H1 (cell line): Measurements from ENCODE around the gene MARK3. TPM values are rescaled to one million over a fixed set of nuclear protein-coding genes. Genes with fewer than 3 reads are reported as not detected.

Experiments
- CTCF ChIA-PET: fragments of 300-600 bp; sonication (Branson Sonifier 250); formaldehyde crosslinking; loops from one replicate; lab custom pipeline; 2021; ENCODE audit not compliant: partially characterized antibody; lab: Charles Lee
- POLR2A ChIA-PET: fragments of 300-600 bp; sonication (Branson Sonifier 250); formaldehyde crosslinking; loops from one replicate; lab custom pipeline; 2021; ENCODE audit warnings: inconsistent platforms; ENCODE audit not compliant: partially characterized antibody; lab: Charles Lee
- DNase-seq, 2 experiments: peaks; one replicate each; pipeline versions ENCODE4 v3.0.0 to v3.0.0-alpha.2; 2010 to 2022; ENCODE audit warnings: low spot score in 2 of 2, low read depth in 1 of 2, mixed read lengths in 1 of 2
- FAIRE-seq: peaks from 2 replicates; lab custom pipeline; 2011; peaks lifted over from hg19 to GRCh38; lab: Jason Lieb, UNC
- H2AFZ ChIP-seq: 2 replicates; pipeline ENCODE4 v1.8.1; 2012; ENCODE audit warnings: low read length, inconsistent platforms
- H2AK5ac ChIP-seq: 2 replicates; pipeline ENCODE4 v1.6.1; 2013; ENCODE audit warnings: low read depth, low read length
- H2BK120ac ChIP-seq: replicated peaks from 2 replicates; pipeline ENCODE3; 2013; ENCODE audit warnings: low read depth, low read length, inconsistent platforms
- H2BK12ac ChIP-seq: 2 replicates; pipeline ENCODE4 v1.6.1; 2013; ENCODE audit warnings: low read depth, low read length
- H2BK15ac ChIP-seq: 2 replicates; pipeline ENCODE4 v1.6.1; 2013; ENCODE audit warnings: low read length
- H2BK20ac ChIP-seq: 2 replicates; pipeline ENCODE4 v1.6.1; 2013; ENCODE audit warnings: low read length
- H2BK5ac ChIP-seq: 2 replicates; pipeline ENCODE4 v1.6.1; 2013; ENCODE audit warnings: low read depth, low read length
- H3K14ac ChIP-seq: 2 replicates; pipeline ENCODE4 v1.6.1; 2013; ENCODE audit warnings: inconsistent platforms; ENCODE audit not compliant: insufficient read length
- H3K18ac ChIP-seq: 2 replicates; pipeline ENCODE4 v1.6.1; 2013; ENCODE audit warnings: low read length; ENCODE audit errors: extremely low read depth
- H3K23ac ChIP-seq: 2 replicates; pipeline ENCODE4 v1.6.1; 2013; ENCODE audit warnings: inconsistent platforms; ENCODE audit not compliant: insufficient read length
- H3K23me2 ChIP-seq: 2 replicates; pipeline ENCODE4 v1.6.1; 2013; ENCODE audit warnings: low read depth, low read length
- H3K27ac ChIP-seq: 2 replicates; pipeline ENCODE4 v1.6.1; 2011; ENCODE audit warnings: low read depth, low read length, inconsistent platforms
- H3K27me3 ChIP-seq, 4 experiments: replicated peaks in 1 of 4; 1 replicate in 1 of 4; 2 replicates in 3 of 4; pipeline versions ENCODE4 v1.6.1 to v1.8.1; 2011 to 2013; ENCODE audit warnings: low read length in 3 of 4, mild to moderate bottlenecking in 3 of 4, inconsistent platforms in 2 of 4, mixed read lengths in 2 of 4, moderate library complexity in 1 of 4; ENCODE audit not compliant: control insufficient read depth in 3 of 4, insufficient read depth in 3 of 4; ENCODE audit errors: extremely low read depth in 1 of 4
- H3K36me3 ChIP-seq, 4 experiments: 2 replicates each; pipeline versions ENCODE4 v1.6.1 to v1.8.1; 2011 to 2013; ENCODE audit warnings: mild to moderate bottlenecking in 4 of 4, low read length in 3 of 4, moderate library complexity in 2 of 4, control low read depth in 1 of 4, inconsistent platforms in 1 of 4; ENCODE audit not compliant: insufficient read depth in 4 of 4, control insufficient read depth in 2 of 4
- H3K4ac ChIP-seq: replicated peaks from 2 replicates; pipeline ENCODE3; 2013; ENCODE audit warnings: low read length, low read depth, mixed read lengths, inconsistent platforms; ENCODE audit not compliant: insufficient read length
- H3K4me1 ChIP-seq, 4 experiments: replicated peaks in 1 of 4; 1 replicate in 1 of 4; 2 replicates in 3 of 4; pipeline versions ENCODE4 v1.6.1 to v1.8.1; 2011 to 2013; ENCODE audit warnings: low read length in 3 of 4, inconsistent platforms in 2 of 4, mixed read lengths in 1 of 4; ENCODE audit not compliant: insufficient read depth in 4 of 4, control insufficient read depth in 3 of 4
- H3K4me2 ChIP-seq, 2 experiments: 2 replicates each; pipeline versions ENCODE4 v1.6.1 to v1.8.1; 2011 to 2013; ENCODE audit warnings: low read depth in 2 of 2, low read length in 2 of 2, control low read depth in 1 of 2, inconsistent platforms in 1 of 2, mild to moderate bottlenecking in 1 of 2; ENCODE audit not compliant: insufficient read depth in 1 of 2
- H3K4me3 ChIP-seq, 4 experiments: fragments of 200-600, 300-600 bp in 1 of 4; sonication (generic), shearing (Covaris generic), sonication (Bioruptor Twin) in 1 of 4; 2 replicates each; pipeline versions ENCODE4 v1.5.1 to v1.8.1; 2011 to 2016; ENCODE audit warnings: low read length in 4 of 4, low read depth in 3 of 4, control low read depth in 2 of 4, inconsistent platforms in 2 of 4, mild to moderate bottlenecking in 2 of 4, mixed read lengths in 1 of 4, moderate library complexity in 1 of 4; ENCODE audit not compliant: insufficient read depth in 2 of 4; ENCODE audit errors: extremely low read depth in 1 of 4
- H3K56ac ChIP-seq: replicated peaks from 2 replicates; pipeline ENCODE3; 2013; ENCODE audit warnings: low read depth, mild to moderate bottlenecking, mixed read lengths, low read length, inconsistent platforms; ENCODE audit not compliant: insufficient read length
- H3K79me1 ChIP-seq: 2 replicates; pipeline ENCODE4 v1.6.1; 2013; ENCODE audit warnings: low read depth, low read length, control low read depth
- H3K79me2 ChIP-seq, 2 experiments: 2 replicates each; pipeline versions ENCODE4 v1.6.1 to v1.8.1; 2012 to 2013; ENCODE audit warnings: low read length in 2 of 2, mild to moderate bottlenecking in 2 of 2, inconsistent platforms in 1 of 2; ENCODE audit not compliant: insufficient read depth in 2 of 2, control insufficient read depth in 1 of 2
- H3K9ac ChIP-seq, 4 experiments: replicated peaks in 1 of 4; 1 replicate in 1 of 4; 2 replicates in 3 of 4; pipeline versions ENCODE4 v1.6.1 to v1.8.1; 2011 to 2013; ENCODE audit warnings: low read depth in 3 of 4, low read length in 3 of 4, control low read depth in 2 of 4, mild to moderate bottlenecking in 2 of 4, moderate library complexity in 2 of 4, inconsistent platforms in 1 of 4; ENCODE audit errors: extremely low read depth in 1 of 4
- H3K9me3 ChIP-seq, 2 experiments: 2 replicates each; pipeline versions ENCODE4 v1.6.1 to v1.8.1; 2012 to 2013; ENCODE audit warnings: mild to moderate bottlenecking in 2 of 2, moderate library complexity in 2 of 2, control low read depth in 1 of 2, inconsistent platforms in 1 of 2, low read depth in 1 of 2, low read length in 1 of 2, mixed read lengths in 1 of 2; ENCODE audit not compliant: insufficient read depth in 2 of 2
- H4K20me1 ChIP-seq, 2 experiments: replicated peaks in 1 of 2; 2 replicates each; pipeline versions ENCODE3 to v1.8.1; 2011 to 2013; ENCODE audit warnings: inconsistent platforms in 2 of 2, low read length in 2 of 2, mild to moderate bottlenecking in 1 of 2; ENCODE audit not compliant: insufficient read depth in 2 of 2, control insufficient read depth in 1 of 2
- H4K5ac ChIP-seq: 2 replicates; pipeline ENCODE4 v1.6.1; 2013; ENCODE audit warnings: low read length, low read depth, mixed read lengths, inconsistent platforms; ENCODE audit not compliant: insufficient read length
- H4K8ac ChIP-seq: 2 replicates; pipeline ENCODE4 v1.8.0; 2013; ENCODE audit warnings: mild to moderate bottlenecking, moderate library complexity, low read length, inconsistent platforms; ENCODE audit not compliant: insufficient read depth; ENCODE audit errors: extremely low read depth
- H4K91ac ChIP-seq: replicated peaks from 2 replicates; pipeline ENCODE3; 2013; ENCODE audit warnings: low read length, mixed read lengths, inconsistent platforms; ENCODE audit not compliant: insufficient read length
- CTCF ChIP-seq, 3 experiments: IDR thresholded peaks; 1 replicate in 2 of 3; 2 replicates in 1 of 3; pipeline versions ENCODE4 v1.5.1 to v1.6.1; 2011; ENCODE audit warnings: low read length in 3 of 3, mild to moderate bottlenecking in 3 of 3, inconsistent platforms in 2 of 3, low read depth in 1 of 3, moderate library complexity in 1 of 3; ENCODE audit not compliant: insufficient read depth in 1 of 3; ENCODE audit errors: control extremely low read depth in 1 of 3
- FOSL1 ChIP-seq: IDR thresholded peaks from 2 replicates; pipeline ENCODE4 v1.6.1; 2011; ENCODE audit warnings: mild to moderate bottlenecking, low read depth, low read length, moderate library complexity; ENCODE audit not compliant: insufficient read depth
- NANOG ChIP-seq: IDR thresholded peaks from 2 replicates; pipeline ENCODE4 v1.6.1; 2011; ENCODE audit warnings: low read length, low read depth, mild to moderate bottlenecking, inconsistent platforms; ENCODE audit not compliant: insufficient read depth, poor library complexity, severe bottlenecking
- NRF1 ChIP-seq: IDR thresholded peaks from 2 replicates; pipeline ENCODE4 v1.6.1; 2011; ENCODE audit warnings: mild to moderate bottlenecking, low read depth, low read length, improper control_type of control experiment
- SRF ChIP-seq: IDR thresholded peaks from 2 replicates; pipeline ENCODE4 v1.6.1; 2011; ENCODE audit warnings: mild to moderate bottlenecking, low read depth, low read length, moderate library complexity
- USF2 ChIP-seq: IDR thresholded peaks from 2 replicates; pipeline ENCODE4 v1.6.1; 2011; ENCODE audit warnings: low read length, improper control_type of control experiment
- WGBS, 2 experiments: shearing (Covaris generic) in 1 of 2; methylation state at CpG; one replicate each; pipeline versions ENCODE4 v1.1.6 to v1.1.7; 2013 to 2015; ENCODE audit warnings: low lambda C conversion rate in 2 of 2, mixed read lengths in 2 of 2, inconsistent platforms in 1 of 2, low coverage in 1 of 2, missing lambda C conversion rate in 1 of 2; ENCODE audit not compliant: insufficient replicate concordance in 2 of 2, insufficient coverage in 1 of 2, insufficient read length in 1 of 2; ENCODE audit errors: extremely low coverage in 1 of 2, missing lambda C conversion rate in 1 of 2; 5-methylcytosine and 5-hydroxymethylcytosine counted together
- polyA plus RNA-seq, 7 experiments: library from polyadenylated mRNA; depleted of rRNA in 3 of 7; stranded (reverse) in 5 of 7; unstranded in 2 of 7; fragments of >200 nt in 5 of 7; fragments of 200-250 nt in 2 of 7; gene quantifications; 1 replicate in 5 of 7; 2 replicates in 1 of 7; 4 replicates in 1 of 7; pipeline versions ENCODE4 v1.2.1 to v1.2.3, GENCODE V29; 2011 to 2013; ENCODE audit warnings: missing spikeins in 2 of 7, mixed read lengths in 2 of 7
- total RNA-seq: library from RNA; stranded (reverse); fragmentation: NEBNext Ultra II Directional; extraction: Animal tissue kit (Norgen Biotek cat#: 25700); gene quantifications from 2 replicates; pipeline ENCODE4 v1.2.1, GENCODE V29; 2021

The MARK3 gene
- total and polyA plus RNA-seq, 2 of the 8 experiments (the other 6 are each of a cell fraction or from before 2014, with no cell fraction given) = 39.4 to 76.9 TPM

DNA sequence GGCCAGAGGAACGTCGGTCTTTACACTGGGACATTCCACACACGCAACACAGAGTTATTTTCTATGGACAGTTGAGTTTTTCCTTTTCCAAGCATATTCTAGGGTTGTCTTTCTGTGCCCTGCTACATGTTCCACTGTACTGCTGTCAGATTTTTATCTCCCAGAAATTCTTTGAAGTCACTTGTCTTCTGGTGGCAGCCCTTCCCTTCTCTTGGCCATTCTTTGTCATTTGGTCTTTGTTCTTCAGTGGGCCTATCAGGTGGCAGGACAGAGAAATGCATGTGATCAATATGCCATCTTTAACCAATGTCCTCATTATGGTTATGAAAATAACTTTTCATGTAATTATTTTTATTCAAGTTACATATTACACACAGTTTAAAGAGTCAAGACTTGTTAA, 36.3 kb downstream of the MARK3 start:
- no peak overlapping the region for H2BK120ac ChIP-seq
- no peak for FAIRE-seq
- no peak overlapping the region for H3K23ac ChIP-seq
- no peak overlapping the region for H4K8ac ChIP-seq
- H3K9ac ChIP-seq = no peak overlapping the region
- no peak overlapping the region for H2BK20ac ChIP-seq
- H3K18ac ChIP-seq = no peak overlapping the region
- H3K4me1 ChIP-seq = peaks cover 4 to 10% (median 7%) of the 10 kb centered on the region in 4 experiments
- peaks cover 0 to 58% of the 10 kb centered on the region in 2 experiments; a peak in 2 of 4 replicates for H3K79me2 ChIP-seq
- CTCF ChIA-PET = no interaction called here
- 87% methylated on average over 3 of the region's 3 CpGs; no CpG with 5 or more reads in 1 of the 2 experiments for WGBS, 2 experiments
- H3K23me2 ChIP-seq = no peaks in the 10 kb centered on the region
- H2BK12ac ChIP-seq = no peak overlapping the region
- H3K56ac ChIP-seq = no peak overlapping the region
- H3K4ac ChIP-seq = no peak overlapping the region
- H4K20me1 ChIP-seq = peaks cover 0 to 4% of the 10 kb centered on the region in 2 experiments
- H2AFZ ChIP-seq = no peak overlapping the region
- H4K91ac ChIP-seq = no peak overlapping the region
- H2AK5ac ChIP-seq = no peak overlapping the region
- H3K27ac ChIP-seq = no peak overlapping the region
- H3K4me2 ChIP-seq = no peak overlapping the region
- POLR2A ChIA-PET = no interaction called here
- no peak for TF ChIP-seq NANOG
- no peak for TF ChIP-seq SRF
- no peak for TF ChIP-seq NRF1
- no peak for TF ChIP-seq USF2
- TF ChIP-seq CTCF (IDR thresholded peaks at IDR 0.05; ENCODE audit: control extremely low read depth in 1 of 3, insufficient read depth in 1 of 3, low read depth in 1 of 3, low read length in 3 of 3) = no peak
- no peak for TF ChIP-seq FOSL1
- TF ChIP-seq, all 59 proteins: peak for 0
- Histone ChIP-seq H2BK5ac (no peak overlapping the region), H3K79me1 (0 out of 2 replicates have a peak, but pooled peaks cover 3% of the 10 kb centered on the region), H3K14ac (no peak overlapping the region), H2BK15ac (no peak overlapping the region), H3K27me3 (no peaks in the 10 kb centered on the region), H3K4me3 (no peak overlapping the region), H3K9me3 (no peaks in the 10 kb centered on the region), H3K36me3 (peaks cover 0 to 7% (median 2%) of the 10 kb centered on the region in 4 experiments; a peak in 1 of 8 replicates), H4K5ac (no peak overlapping the region)
- no peak for DNase-seq
